Left cardiac atrium (tissue), 4 donors: ENCODE measurements around the gene FOXD2. TPM values are rescaled to one million over a fixed set of nuclear protein-coding genes. Genes with fewer than 3 reads are reported as not detected.

Source experiments
- ATAC-seq, 2 donors: fragments of 200-7000 bp; cut with Tn5 transposase; one replicate each; pipeline ENCODE4 v1.9.1; 2020; ENCODE audit warnings: mild to moderate bottlenecking in 2 of 2, moderate library complexity in 2 of 2
- DNase-seq: peaks from one replicate; pipeline ENCODE4 v3.0.0-alpha.2; 2020
- intact Hi-C, 2 donors: fragments of 100-400 bp; cut with DNase I; formaldehyde crosslinking; loops; one replicate each; pipeline versions ENCODE4 v1.14.1 to v1.15.1; 2022 to 2023
- total RNA-seq, 2 donors: library from RNA; stranded (reverse); fragmentation: NEBNext Ultra II Directional; extraction: Animal tissue kit (Norgen Biotek cat#: 25700); gene quantifications; one replicate each; pipeline ENCODE4 v1.2.1, GENCODE V29; 2021
- donor health status: DM: no; HTN: yes; CAD: no.
- donor health status: DM: no; HTN: yes; CAD: no; lungs with severe emphysema.
- donor health status: DM: yes; HTN: yes; CAD: no.
- donor health status: Dilated cardiomyopathy.

FOXD2 gene
- total RNA-seq, 2 donors from 2014 or later = 0.06 to 0.08 TPM

DNA sequence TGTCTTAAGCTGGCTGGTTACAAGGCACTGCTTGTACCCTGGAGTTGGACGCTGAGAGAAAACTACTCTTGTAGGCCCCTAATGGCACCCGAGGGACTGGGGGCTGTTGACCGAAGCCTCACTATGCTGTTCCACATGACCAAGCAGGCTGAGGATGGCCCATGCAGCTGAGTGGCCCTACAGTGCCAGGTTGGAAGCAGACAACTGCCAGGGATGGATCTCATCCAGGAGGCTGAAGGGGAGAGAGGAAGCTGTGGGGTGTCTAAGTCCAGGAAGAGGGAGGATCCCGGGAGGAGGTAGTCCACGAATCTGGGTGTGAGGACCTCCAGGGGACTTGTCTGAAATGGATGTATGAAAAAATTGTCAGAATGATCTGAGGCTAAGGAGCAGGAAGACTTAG is 45.8 kb downstream of the FOXD2 start:
- ATAC-seq (no peak), DNase-seq (no peak)
- intact Hi-C loops = no loop called here

DNA sequence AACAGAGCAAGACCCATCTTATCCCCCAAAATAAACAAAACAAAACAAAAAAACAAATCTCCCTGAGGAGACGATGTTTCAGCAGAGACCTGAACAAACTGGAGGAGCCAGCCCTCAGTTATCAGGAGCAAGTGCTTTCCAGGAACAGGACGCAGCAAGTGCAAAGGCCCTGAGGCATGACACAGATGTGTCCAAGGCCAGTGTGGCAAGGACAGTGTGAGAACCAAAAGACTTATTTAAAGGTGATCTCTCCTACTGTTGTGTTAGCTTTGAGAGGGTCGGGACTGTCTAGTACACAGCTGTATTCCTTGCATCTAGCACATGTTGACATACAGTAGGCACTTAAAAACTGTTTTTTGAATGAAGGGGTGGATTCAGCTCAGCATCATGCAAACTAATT is 48.0 kb downstream of the FOXD2 start:
- DNase-seq (no peak), ATAC-seq (no peak)
- intact Hi-C loops = no loop called here

DNA sequence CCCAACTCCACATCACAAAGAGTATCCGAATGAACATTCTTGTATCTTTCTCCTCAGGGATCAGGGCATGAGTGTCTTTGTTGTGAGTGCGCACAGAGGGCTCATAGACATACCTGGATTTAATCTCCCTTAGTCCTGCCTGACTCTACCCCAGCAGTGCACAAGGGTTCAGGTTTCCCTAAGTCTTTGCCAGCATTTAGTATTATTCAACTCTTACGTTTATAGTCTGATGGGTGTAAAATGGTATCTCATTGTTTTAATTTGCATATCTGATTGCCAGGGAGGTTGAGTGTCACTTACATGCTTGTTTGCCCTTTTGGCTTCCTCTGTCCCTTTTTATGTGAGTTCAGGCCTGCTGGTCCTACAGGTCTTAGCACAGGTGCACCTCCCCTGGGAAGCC is 49.5 kb downstream of the FOXD2 start:
- ATAC-seq = no peak
- intact Hi-C loops = no loop called here
- DNase-seq = no peak

DNA sequence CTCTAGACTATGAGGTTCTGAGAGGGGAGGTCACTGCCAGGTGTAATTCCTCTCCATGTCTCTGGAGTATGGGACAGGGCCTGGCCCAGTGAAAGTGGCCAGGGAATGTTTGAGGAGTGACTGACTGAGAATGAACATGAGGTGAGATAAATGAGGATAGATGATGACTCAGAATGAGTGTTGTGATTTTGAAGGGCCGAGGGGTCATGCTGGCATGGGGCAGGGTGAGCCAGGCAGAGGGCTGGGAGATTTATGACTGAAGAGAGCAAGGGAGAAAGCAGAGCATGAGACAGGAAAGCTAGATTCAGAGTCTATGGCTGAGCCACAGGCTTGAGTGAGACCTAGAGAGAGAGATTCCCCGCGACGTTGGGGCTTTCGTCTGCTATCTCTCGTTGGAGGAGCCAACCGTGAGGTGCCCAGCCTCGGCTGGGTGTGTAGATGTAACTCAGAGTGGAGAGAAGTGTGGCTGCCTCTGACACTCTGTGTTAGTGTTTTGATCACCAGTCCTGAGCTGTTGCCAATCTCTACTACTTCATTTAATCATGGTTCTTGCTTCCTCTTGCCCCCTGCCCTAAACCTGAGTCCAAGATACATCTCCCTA is 50.1 kb downstream of the FOXD2 start:
- DNase-seq = no peak
- intact Hi-C loops = no loop called here
- ATAC-seq = peak in 1 of 2 donors; percentile 57

Other genes with a start within 250 kb of the FOXD2 start
- gene PDZK1IP1, start 248.0 kb upstream of the FOXD2 start, total RNA-seq = 1 to 10 TPM; 1.6 to 1.9 TPM
- 1 to 10 TPM; 4.0 to 5.1 TPM for gene TAL1, start 205.8 kb upstream of the FOXD2 start, total RNA-seq
- 1 to 10 TPM in 1 of 2 donors, under 1 TPM in 1; 0.81 to 1.4 TPM for gene STIL, start 123.9 kb upstream of the FOXD2 start, total RNA-seq
- 10 to 100 TPM; 77.9 to 92.7 TPM for gene CMPK1, start 104.3 kb upstream of the FOXD2 start, total RNA-seq
- not detected for gene FOXE3, start 21.8 kb upstream of the FOXD2 start, total RNA-seq